GM21367 (cell line): Measurements from ENCODE around the gene TMTC2.
"Not testable (repeated sequence)": the region's sequence is repeated elsewhere in the genome, so short reads cannot be mapped to it uniquely, and the experiment has no call there.

Experiments used
- ATAC-seq: cut with Tn5 transposase; IDR thresholded peaks from one replicate; pipeline ENCODE4 v1.9.1; 2021; ENCODE audit not compliant: unreplicated experiment

The TMTC2 gene

GRCh38 chr12:82838131-82838551 is 151.4 kb downstream of the TMTC2 start:
- no peak for ATAC-seq

- no peak for ATAC-seq
These were observed 152.1 kb downstream of the TMTC2 start for GRCh38 chr12:82838827-82839226.

GRCh38 chr12:82839796-82840195 is 153.1 kb downstream of the TMTC2 start:
- ATAC-seq: no peak

GRCh38 chr12:82841487-82841904 is 154.8 kb downstream of the TMTC2 start:
- no peak for ATAC-seq

- ATAC-seq: no peak
These were observed 155.8 kb downstream of the TMTC2 start for GRCh38 chr12:82842480-82842879.

GRCh38 chr12:82845076-82845475 is 158.4 kb downstream of the TMTC2 start:
- ATAC-seq: not testable (repeated sequence)

GRCh38 chr12:82848845-82849244 is 162.1 kb downstream of the TMTC2 start:
- no peak for ATAC-seq

GRCh38 chr12:82852529-82852928 is 165.8 kb downstream of the TMTC2 start:
- no peak for ATAC-seq

- no peak for ATAC-seq
These were observed 169.2 kb downstream of the TMTC2 start for GRCh38 chr12:82855872-82856271.

GRCh38 chr12:82857276-82857675 is 170.6 kb downstream of the TMTC2 start:
- ATAC-seq: no peak

- no peak for ATAC-seq
These were observed 171.3 kb downstream of the TMTC2 start for GRCh38 chr12:82857911-82858533.

- ATAC-seq: no peak
These were observed 171.8 kb downstream of the TMTC2 start for GRCh38 chr12:82858534-82858917.

- ATAC-seq: no peak
These were observed 175.5 kb downstream of the TMTC2 start for GRCh38 chr12:82862069-82862841.

GRCh38 chr12:82862876-82863649 is 176.4 kb downstream of the TMTC2 start:
- ATAC-seq: no peak

- ATAC-seq: no peak
These were observed 179.6 kb downstream of the TMTC2 start for GRCh38 chr12:82866227-82866775.

GRCh38 chr12:82866946-82867345 is 180.2 kb downstream of the TMTC2 start:
- no peak for ATAC-seq

GRCh38 chr12:82867762-82868500 is 181.2 kb downstream of the TMTC2 start:
- ATAC-seq: no peak

- no peak for ATAC-seq
These were observed 184.2 kb downstream of the TMTC2 start for GRCh38 chr12:82870771-82871377.

- no peak for ATAC-seq
These were observed 185.4 kb downstream of the TMTC2 start for GRCh38 chr12:82872088-82872487.

GRCh38 chr12:82873309-82873708 is 186.6 kb downstream of the TMTC2 start:
- ATAC-seq: no peak
